Measurements from ENCODE around the gene PPP2R2D.

PPP2R2D gene

DNA sequence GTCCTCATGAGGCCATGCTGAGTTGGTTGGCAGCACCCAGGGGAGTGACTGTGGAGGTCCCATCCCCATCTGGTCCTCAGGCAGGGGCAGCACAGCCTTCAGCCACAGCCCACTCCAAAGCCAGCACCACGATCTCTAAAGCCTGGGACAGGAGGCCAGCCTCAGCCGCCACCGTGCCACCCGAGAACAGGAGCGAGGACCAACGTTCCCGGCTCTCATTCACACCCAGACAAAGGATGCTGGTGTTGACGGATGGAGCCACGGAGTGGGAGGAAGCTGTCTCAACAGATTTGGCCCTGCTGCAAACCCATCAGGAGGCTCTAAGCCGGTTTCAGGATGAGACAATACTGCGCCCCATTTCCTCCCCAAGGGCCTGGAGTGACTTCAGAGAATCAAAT is 42.7 kb upstream of the PPP2R2D start:
- H3K27me3 ChIP-seq = peaks cover 0 to 50% of the 10 kb centered on the region in 2 donors
- H3K9me3 ChIP-seq = no peaks in the 10 kb centered on the region
- H3K36me3 ChIP-seq = no peaks in the 10 kb centered on the region
- TF ChIP-seq, protein P1, sequence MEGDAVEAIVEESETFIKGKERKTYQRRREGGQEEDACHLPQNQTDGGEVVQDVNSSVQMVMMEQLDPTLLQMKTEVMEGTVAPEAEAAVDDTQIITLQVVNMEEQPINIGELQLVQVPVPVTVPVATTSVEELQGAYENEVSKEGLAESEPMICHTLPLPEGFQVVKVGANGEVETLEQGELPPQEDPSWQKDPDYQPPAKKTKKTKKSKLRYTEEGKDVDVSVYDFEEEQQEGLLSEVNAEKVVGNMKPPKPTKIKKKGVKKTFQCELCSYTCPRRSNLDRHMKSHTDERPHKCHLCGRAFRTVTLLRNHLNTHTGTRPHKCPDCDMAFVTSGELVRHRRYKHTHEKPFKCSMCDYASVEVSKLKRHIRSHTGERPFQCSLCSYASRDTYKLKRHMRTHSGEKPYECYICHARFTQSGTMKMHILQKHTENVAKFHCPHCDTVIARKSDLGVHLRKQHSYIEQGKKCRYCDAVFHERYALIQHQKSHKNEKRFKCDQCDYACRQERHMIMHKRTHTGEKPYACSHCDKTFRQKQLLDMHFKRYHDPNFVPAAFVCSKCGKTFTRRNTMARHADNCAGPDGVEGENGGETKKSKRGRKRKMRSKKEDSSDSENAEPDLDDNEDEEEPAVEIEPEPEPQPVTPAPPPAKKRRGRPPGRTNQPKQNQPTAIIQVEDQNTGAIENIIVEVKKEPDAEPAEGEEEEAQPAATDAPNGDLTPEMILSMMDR (IDR thresholded peaks at IDR 0.05) = no peak
- H3K4me3 ChIP-seq = no peak overlapping the region
- H3K4me1 ChIP-seq = no peaks in the 10 kb centered on the region
- intact Hi-C loops (cut with DNase I; ENCODE audit: low total_unique reads) = no loop called here
- DNase-seq = peak; percentile 11 to 62
- no peak overlapping the region for H3K27ac ChIP-seq

DNA sequence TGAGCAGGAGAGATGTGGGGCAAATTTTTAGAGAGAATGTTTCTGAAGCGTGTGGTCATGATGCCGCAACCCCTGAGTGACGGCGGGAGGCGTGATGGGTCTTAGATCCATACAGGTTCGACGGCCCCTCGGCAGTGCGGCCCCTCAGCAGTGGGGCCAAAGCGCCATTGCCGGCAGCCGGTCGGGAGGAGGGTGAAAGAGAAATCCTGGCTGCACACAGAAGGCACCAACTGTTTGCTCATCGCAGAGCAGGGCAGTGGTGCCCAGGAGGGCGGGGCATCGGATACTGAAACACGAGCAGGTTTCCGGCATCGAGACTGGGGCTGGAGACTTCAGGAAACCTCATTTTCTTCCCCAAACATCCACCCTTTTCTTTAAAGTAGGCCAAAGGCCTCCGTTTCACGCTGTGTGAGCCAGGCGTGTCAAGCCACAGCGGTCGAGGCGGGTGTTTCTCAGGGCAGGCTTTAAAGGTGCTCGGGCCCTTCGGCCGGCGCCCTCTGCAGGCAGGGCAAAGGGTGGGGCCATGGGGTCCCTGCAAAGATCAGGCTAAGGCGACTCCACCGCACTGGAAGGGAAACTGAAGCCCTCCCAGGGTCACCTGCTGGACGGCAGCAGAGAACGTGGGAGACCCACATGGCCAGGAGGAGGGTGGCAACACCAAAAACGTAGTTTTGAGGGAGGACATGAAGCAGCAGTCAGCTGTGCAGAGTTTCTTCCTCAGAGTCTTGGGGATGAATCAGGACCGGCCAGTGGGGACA is 42.0 kb upstream of the PPP2R2D start:
- DNase-seq = peak; percentile 12 to 54
- H3K4me3 ChIP-seq = no peak overlapping the region
- H3K9me3 ChIP-seq = no peaks in the 10 kb centered on the region
- TF ChIP-seq, protein P1 (IDR thresholded peaks at IDR 0.05) = no peak
- H3K27ac ChIP-seq = no peak overlapping the region
- H3K36me3 ChIP-seq = no peaks in the 10 kb centered on the region
- no peaks in the 10 kb centered on the region for H3K4me1 ChIP-seq
- intact Hi-C loops (cut with DNase I; ENCODE audit: low total_unique reads) = no loop called here
- H3K27me3 ChIP-seq = peaks cover 0 to 46% of the 10 kb centered on the region in 2 donors

DNA sequence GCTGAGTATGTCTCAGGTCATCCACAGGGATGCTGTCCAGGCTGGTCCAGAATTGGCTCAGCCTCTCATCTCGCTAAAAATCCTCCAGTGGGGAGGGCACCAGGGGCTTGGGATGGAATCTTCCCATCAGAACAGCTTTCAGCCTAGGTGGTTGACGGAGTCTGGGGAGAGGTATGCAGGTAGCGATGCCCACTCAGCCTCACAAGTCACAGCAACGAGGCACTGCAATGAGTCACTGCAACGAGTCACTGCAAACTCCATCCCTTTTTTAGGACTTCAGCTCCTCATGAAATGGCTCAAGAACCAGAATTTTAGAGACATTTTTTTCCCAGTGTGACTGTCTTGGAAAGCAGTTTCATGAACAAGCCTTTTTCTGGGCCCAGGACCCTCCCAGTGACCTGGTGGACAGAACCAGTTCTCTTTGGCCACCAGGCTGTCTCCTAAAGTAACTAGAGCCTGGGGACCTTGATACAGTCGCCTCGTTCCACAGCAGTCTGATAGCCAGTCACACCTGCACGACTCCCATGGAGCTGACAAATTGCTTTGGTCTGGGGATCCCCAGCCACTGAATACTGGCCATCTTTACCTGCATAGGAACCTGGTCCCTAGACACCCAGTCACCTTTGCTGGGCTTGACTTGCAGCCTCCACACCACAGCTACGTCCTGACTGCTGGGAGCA is 41.3 kb upstream of the PPP2R2D start:
- peak; percentile 15 to 38 for DNase-seq
- Histone ChIP-seq H3K27ac (no peak overlapping the region), H3K36me3 (no peaks in the 10 kb centered on the region), H3K4me1 (no peaks in the 10 kb centered on the region), H3K27me3 (peaks cover 0 to 46% of the 10 kb centered on the region in 2 donors), H3K9me3 (no peaks in the 10 kb centered on the region), H3K4me3 (no peak overlapping the region)
- intact Hi-C loops (cut with DNase I; ENCODE audit: low total_unique reads) = no loop called here
- TF ChIP-seq, protein P1 (IDR thresholded peaks at IDR 0.05) = no peak

DNA sequence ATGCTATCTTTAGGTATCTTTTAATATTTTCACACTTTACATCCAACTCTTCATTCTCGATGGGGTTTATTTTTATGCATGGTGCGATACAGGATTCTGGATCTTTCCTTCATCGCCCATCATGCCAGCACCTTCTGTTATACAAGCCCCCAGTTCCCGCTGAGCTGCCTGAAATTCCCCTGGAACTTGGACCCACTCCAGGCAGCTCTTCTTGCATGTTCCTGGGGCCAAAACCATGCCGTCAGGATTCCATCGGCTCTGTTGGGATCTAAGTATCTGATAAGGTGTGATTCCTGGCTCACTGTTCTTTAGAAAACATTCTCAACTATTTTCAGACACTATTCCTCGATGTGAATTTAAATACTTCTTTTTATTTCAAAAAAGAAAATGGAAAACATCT is 40.5 kb upstream of the PPP2R2D start:
- no peak overlapping the region for H3K27ac ChIP-seq
- H3K27me3 ChIP-seq = peaks cover 0 to 43% of the 10 kb centered on the region in 2 donors
- no peaks in the 10 kb centered on the region for H3K4me1 ChIP-seq
- no peak overlapping the region for H3K4me3 ChIP-seq
- H3K36me3 ChIP-seq = no peaks in the 10 kb centered on the region
- DNase-seq = peak; percentile 7 to 23
- TF ChIP-seq, protein P1 (IDR thresholded peaks at IDR 0.05) = no peak
- intact Hi-C loops (cut with DNase I; ENCODE audit: low total_unique reads) = no loop called here
- H3K9me3 ChIP-seq = no peaks in the 10 kb centered on the region

DNA sequence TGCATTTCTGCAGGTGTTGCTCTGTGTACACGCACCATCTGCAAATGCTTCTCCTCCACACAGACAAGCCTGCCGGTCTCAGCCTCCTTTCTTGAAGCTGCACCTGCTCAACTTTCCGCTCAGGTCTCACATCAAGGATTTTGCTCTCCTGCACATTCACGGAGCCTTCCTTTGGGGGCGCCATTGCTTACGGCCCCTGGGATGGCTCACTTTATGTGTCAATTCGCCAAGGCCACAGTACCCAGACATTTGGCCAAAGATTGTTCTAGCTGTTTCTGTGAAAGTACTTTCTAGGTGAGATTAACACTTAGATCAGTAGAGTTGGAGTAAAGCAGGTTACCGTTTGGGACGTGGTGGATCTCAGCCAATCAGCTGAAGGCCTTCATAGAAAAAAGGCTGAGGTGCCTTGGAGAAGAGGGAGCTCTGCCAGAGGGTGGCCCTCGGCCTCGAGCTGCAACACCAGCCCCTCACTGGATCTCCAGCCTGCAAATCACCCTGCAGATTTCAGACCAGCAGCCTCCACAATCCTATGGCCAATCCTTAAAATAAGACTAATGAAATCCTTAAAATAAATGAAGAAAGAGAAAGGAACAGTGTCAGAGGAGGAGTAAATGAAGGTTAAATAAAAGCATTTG is 39.9 kb upstream of the PPP2R2D start:
- no peaks in the 10 kb centered on the region for H3K36me3 ChIP-seq
- no peaks in the 10 kb centered on the region for H3K9me3 ChIP-seq
- peak; percentile 2 to 38 for DNase-seq
- no peak overlapping the region for H3K27ac ChIP-seq
- TF ChIP-seq, protein P1 (IDR thresholded peaks at IDR 0.05) = no peak
- no peak overlapping the region for H3K4me3 ChIP-seq
- intact Hi-C loops (cut with DNase I; ENCODE audit: low total_unique reads) = no loop called here
- H3K4me1 ChIP-seq = no peaks in the 10 kb centered on the region
- peaks cover 0 to 43% of the 10 kb centered on the region in 2 donors for H3K27me3 ChIP-seq

Data from tibial artery (tissue), 4 donors.